SK-N-SH (cell line): ENCODE results near the gene MMP24OS. TPM values are rescaled to one million over a fixed set of nuclear protein-coding genes. Genes with fewer than 3 reads are reported as not detected.

ENCODE experiments used
- CTCF ChIA-PET: fragments of 300-600, 350-600 bp; formaldehyde crosslinking; extraction: SDS; loops from one replicate; lab custom pipeline; 2021; lab: Yijun Ruan, JAX
- POLR2A ChIA-PET: fragments of 350-600 bp; sonication (Branson Sonifier 250); formaldehyde crosslinking; extraction: SDS; loops from one replicate; lab custom pipeline; 2020; ENCODE audit warnings: antibody characterized with exemption, inconsistent platforms; lab: Yijun Ruan, JAX
- DNase-seq: peaks from one replicate; pipeline ENCODE4 v3.0.0; 2012
- H2AFZ ChIP-seq: fragments of 200-600 bp; sonication (generic); 2 replicates; pipeline ENCODE4 v1.8.1; 2016; ENCODE audit warnings: antibody characterized with exemption, mild to moderate bottlenecking, low read depth
- H3F3A ChIP-seq: fragments of 200-600 bp; sonication (generic); replicated peaks from 2 replicates; pipeline ENCODE3; 2016; ENCODE audit warnings: antibody characterized with exemption, mild to moderate bottlenecking; ENCODE audit not compliant: insufficient read depth
- H3K27ac ChIP-seq, 2 experiments: fragments of 200-500 bp in 1 of 2; fragments of 200-600 bp in 1 of 2; sonication (Bioruptor generic) in 1 of 2; sonication (generic), shearing (Covaris generic) in 1 of 2; 2 replicates each; pipeline versions ENCODE4 v1.5.1 to v1.6.1; 2014 to 2016; ENCODE audit warnings: low read depth in 2 of 2, inconsistent platforms in 1 of 2, low read length in 1 of 2, mild to moderate bottlenecking in 1 of 2, mixed read lengths in 1 of 2
- H3K27me3 ChIP-seq: fragments of 200-600 bp; sonication (generic), shearing (Covaris generic); 2 replicates; pipeline ENCODE4 v1.6.1; 2016; ENCODE audit warnings: mixed run types; ENCODE audit not compliant: insufficient read depth
- H3K36me3 ChIP-seq, 2 experiments: fragments of 200-500 bp in 1 of 2; fragments of 200-600 bp in 1 of 2; sonication (Bioruptor generic) in 1 of 2; sonication (generic) in 1 of 2; replicated peaks in 1 of 2; 2 replicates each; pipeline versions ENCODE3 to v1.5.1; 2014 to 2016; ENCODE audit warnings: low read length in 1 of 2, mild to moderate bottlenecking in 1 of 2; ENCODE audit not compliant: insufficient read depth in 2 of 2, control insufficient read depth in 1 of 2
- H3K4me1 ChIP-seq, 2 experiments: fragments of 200-500 bp in 1 of 2; fragments of 200-600 bp in 1 of 2; sonication (Bioruptor generic) in 1 of 2; sonication (generic), shearing (Covaris generic) in 1 of 2; 2 replicates each; pipeline versions ENCODE4 v1.5.1 to v1.6.1; 2014 to 2016; ENCODE audit warnings: low read depth in 1 of 2, low read length in 1 of 2, mixed run types in 1 of 2; ENCODE audit not compliant: insufficient read depth in 2 of 2, control insufficient read depth in 1 of 2
- H3K4me2 ChIP-seq: fragments of 200-600 bp; sonication (generic), shearing (Covaris generic); 2 replicates; pipeline ENCODE4 v1.6.1; 2017; ENCODE audit warnings: mixed run types
- H3K4me3 ChIP-seq, 2 experiments: fragments of 200-500 bp in 1 of 2; fragments of 200-600 bp in 1 of 2; sonication (Bioruptor generic) in 1 of 2; sonication (generic), shearing (Covaris generic) in 1 of 2; 2 replicates each; pipeline versions ENCODE4 v1.5.1 to v1.8.1; 2014 to 2016; ENCODE audit warnings: low read depth in 2 of 2, inconsistent platforms in 1 of 2, low read length in 1 of 2, mild to moderate bottlenecking in 1 of 2, mixed read lengths in 1 of 2, moderate library complexity in 1 of 2
- H3K79me2 ChIP-seq: fragments of 200-600 bp; sonication (generic); 2 replicates; pipeline ENCODE4 v1.8.1; 2017; ENCODE audit warnings: mild to moderate bottlenecking; ENCODE audit not compliant: insufficient read depth
- H3K9ac ChIP-seq: fragments of 200-600 bp; sonication (generic); 2 replicates; pipeline ENCODE4 v1.6.1; 2017; ENCODE audit warnings: mixed run types
- H3K9me2 ChIP-seq: fragments of 200-600 bp; sonication (generic); 2 replicates; pipeline ENCODE4 v1.6.1; 2017; ENCODE audit warnings: mixed run types
- H3K9me3 ChIP-seq: fragments of 200-600 bp; sonication (generic); 2 replicates; pipeline ENCODE4 v1.6.1; 2017; ENCODE audit warnings: mixed run types, mild to moderate bottlenecking, moderate library complexity
- H4K20me1 ChIP-seq: fragments of 200-600 bp; sonication (generic); 2 replicates; pipeline ENCODE4 v1.6.1; 2017; ENCODE audit warnings: mild to moderate bottlenecking, mixed run types; ENCODE audit not compliant: insufficient read depth
- FOSL2 ChIP-seq: IDR thresholded peaks from 2 replicates; pipeline ENCODE4 v1.4.0; 2012; ENCODE audit warnings: low read depth, mild to moderate bottlenecking, moderate library complexity, borderline replicate concordance
- GABPA ChIP-seq: IDR thresholded peaks from 2 replicates; pipeline ENCODE4 v1.4.0; 2012; ENCODE audit warnings: low read depth, mild to moderate bottlenecking
- PBX3 ChIP-seq: IDR thresholded peaks from 2 replicates; pipeline ENCODE4; 2012
- RAD21 ChIP-seq: IDR thresholded peaks from 2 replicates; pipeline ENCODE4 v1.6.1; 2012; ENCODE audit warnings: mild to moderate bottlenecking, low read length
- YY1 ChIP-seq: IDR thresholded peaks from 2 replicates; pipeline ENCODE4 v1.4.0; 2012; ENCODE audit warnings: low read depth, mild to moderate bottlenecking
- ZBTB33 ChIP-seq: IDR thresholded peaks from 2 replicates; pipeline ENCODE4 v1.4.0; 2012; ENCODE audit warnings: low read depth, borderline replicate concordance
- WGBS: methylation state at CpG from one replicate; pipeline ENCODE4 v1.1.6; 2017; ENCODE audit warnings: low lambda C conversion rate; 5-methylcytosine and 5-hydroxymethylcytosine counted together
- polyA plus RNA-seq, 3 experiments: library from polyadenylated mRNA; depleted of rRNA; stranded (reverse); fragments of >200 nt; gene quantifications; 2 replicates each; pipeline ENCODE4 v1.2.3, GENCODE V29; 2012
- TF ChIP-seq, protein P1 (sequence below): IDR thresholded peaks from 2 replicates; pipeline ENCODE4 v1.4.0; 2012; ENCODE audit warnings: low read depth

MMP24OS gene
- polyA plus RNA-seq, 1 of the 3 experiments (the other 2 are of a cell fraction) = 53.1 TPM

GRCh38 chr20:35283441-35284266, 5.7 kb upstream of the MMP24OS start:
- H3K27me3 ChIP-seq = no peaks in the 10 kb centered on the region
- H3K9ac ChIP-seq = peak overlapping the region; percentile 81
- H3K4me1 ChIP-seq = peaks cover 0 to 11% of the 10 kb centered on the region in 2 experiments; a peak in 3 of 4 replicates
- DNase-seq = no peak
- POLR2A ChIA-PET = interaction anchor here (0.6 to 1.7 kb wide), 5 partner anchors 11 to 171 kb away, joined by 3 to 9 read pairs (median 3); partner anchors contain the start of gene CEP250
- peak overlapping the region; percentile 67 to 75 for H3K27ac ChIP-seq
- 0 out of 2 replicates have a peak overlapping the region, but pooled peaks have one; percentile 5 for H2AFZ ChIP-seq
- H4K20me1 ChIP-seq = no peaks in the 10 kb centered on the region
- H3F3A ChIP-seq = peaks cover 28% of the 10 kb centered on the region
- peak overlapping the region; percentile 71 to 80 for H3K4me3 ChIP-seq
- H3K9me3 ChIP-seq = no peaks in the 10 kb centered on the region
- TF ChIP-seq GABPA = no peak
- no peak for TF ChIP-seq ZBTB33
- TF ChIP-seq FOSL2 = no peak
- TF ChIP-seq RAD21 = no peak
- TF ChIP-seq YY1 = no peak
- TF ChIP-seq, protein P1, sequence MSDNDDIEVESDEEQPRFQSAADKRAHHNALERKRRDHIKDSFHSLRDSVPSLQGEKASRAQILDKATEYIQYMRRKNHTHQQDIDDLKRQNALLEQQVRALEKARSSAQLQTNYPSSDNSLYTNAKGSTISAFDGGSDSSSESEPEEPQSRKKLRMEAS = no peak
- WGBS = 19% methylated on average over 13 of the region's 24 CpGs
- peaks cover 43% of the 10 kb centered on the region for H3K79me2 ChIP-seq
- peaks cover 24 to 34% of the 10 kb centered on the region in 2 experiments for H3K36me3 ChIP-seq
- no peaks in the 10 kb centered on the region for H3K9me2 ChIP-seq
- H3K4me2 ChIP-seq = peak overlapping the region; percentile 76
- CTCF ChIA-PET = interaction anchor here (0.8 to 4.0 kb wide), 5 partner anchors 14 to 155 kb away, joined by 3 to 20 read pairs (median 4); partner anchors contain the start of gene GDF5

- no peaks in the 10 kb centered on the region for H3K9me2 ChIP-seq
Observed at GRCh38 chr20:35281506-35282101, 3.7 kb upstream of the MMP24OS start.

More at GRCh38 chr20:35281506-35282101, 3.7 kb upstream of the MMP24OS start:
- H3K36me3 ChIP-seq = peaks cover 27 to 40% of the 10 kb centered on the region in 2 experiments
- 94% methylated on average over 10 of the region's 10 CpGs for WGBS
- H3K4me1 ChIP-seq = peaks cover 4 to 18% of the 10 kb centered on the region in 2 experiments; a peak in 3 of 4 replicates
- H3K79me2 ChIP-seq = peaks cover 53% of the 10 kb centered on the region
- ChIA-PET POLR2A (no interaction called here), CTCF (interaction anchor here (1.5 to 4.3 kb wide), 3 partner anchors 12 to 157 kb away, joined by 4 to 23 read pairs (median 20); partner anchors contain the start of gene GDF5)
- H3K9me3 ChIP-seq = no peaks in the 10 kb centered on the region
- H4K20me1 ChIP-seq = no peaks in the 10 kb centered on the region
- no peak overlapping the region for H3K4me2 ChIP-seq
- no peak overlapping the region for H3K4me3 ChIP-seq
- peaks cover 36% of the 10 kb centered on the region for H3F3A ChIP-seq
- H3K27ac ChIP-seq = no peak overlapping the region
- H2AFZ ChIP-seq = no peak overlapping the region
- DNase-seq = no peak
- no peak for TF ChIP-seq PBX3
- H3K27me3 ChIP-seq = no peaks in the 10 kb centered on the region
- H3K9ac ChIP-seq = no peak overlapping the region
